Neuronal stem cell (in vitro differentiated cells): Measurements from ENCODE around the gene CCL1.

Experiments used
- DNase-seq: peaks from one replicate; pipeline ENCODE4 v3.0.0-alpha.2; 2013; ENCODE audit warnings: low spot score
- H2AFZ ChIP-seq: one replicate; pipeline ENCODE4 v1.6.1; 2013; ENCODE audit warnings: mild to moderate bottlenecking, low read length, inconsistent platforms
- H2AK5ac ChIP-seq: 2 replicates; pipeline ENCODE4 v1.6.1; 2013; ENCODE audit warnings: low read depth, mild to moderate bottlenecking, inconsistent platforms, low read length, moderate library complexity, mixed read lengths
- H2BK120ac ChIP-seq: 2 replicates; pipeline ENCODE4 v1.6.1; 2013; ENCODE audit warnings: low read depth, mild to moderate bottlenecking, inconsistent platforms, low read length, moderate library complexity, mixed read lengths
- H2BK12ac ChIP-seq: one replicate; pipeline ENCODE4 v1.6.1; 2013; ENCODE audit warnings: low read length, inconsistent platforms
- H2BK15ac ChIP-seq: 2 replicates; pipeline ENCODE4 v1.6.1; 2013; ENCODE audit warnings: mild to moderate bottlenecking, low read length, inconsistent platforms, mixed read lengths
- H2BK5ac ChIP-seq: one replicate; pipeline ENCODE4 v1.6.1; 2013; ENCODE audit warnings: inconsistent platforms, mild to moderate bottlenecking, low read length, moderate library complexity
- H3K14ac ChIP-seq: one replicate; pipeline ENCODE4 v1.6.1; 2013; ENCODE audit warnings: low read length, inconsistent platforms
- H3K18ac ChIP-seq: 2 replicates; pipeline ENCODE4 v1.6.1; 2013; ENCODE audit warnings: low read length, inconsistent platforms
- H3K23ac ChIP-seq: 2 replicates; pipeline ENCODE4 v1.6.1; 2013; ENCODE audit warnings: low read depth, mild to moderate bottlenecking, mixed read lengths, low read length, inconsistent platforms; ENCODE audit not compliant: poor library complexity
- H3K27ac ChIP-seq: replicated peaks from 3 replicates; pipeline ENCODE4 v1.5.1; 2013; ENCODE audit warnings: low read length, inconsistent platforms
- H3K27me3 ChIP-seq, 3 experiments: 2 replicates each; pipeline ENCODE4 v1.6.1; 2013; ENCODE audit warnings: low read length in 3 of 3, mild to moderate bottlenecking in 2 of 3, inconsistent platforms in 1 of 3, low read depth in 1 of 3, mixed read lengths in 1 of 3, moderate library complexity in 1 of 3; ENCODE audit not compliant: control insufficient read depth in 3 of 3, insufficient read depth in 3 of 3
- H3K36me3 ChIP-seq, 2 donors: replicated peaks in 1 of 2; 2 replicates each; pipeline ENCODE4 v1.6.1; 2013; ENCODE audit warnings: low read length in 2 of 2; ENCODE audit not compliant: control insufficient read depth in 2 of 2, insufficient read depth in 2 of 2
- H3K4ac ChIP-seq: 2 replicates; pipeline ENCODE4 v1.6.1; 2013; ENCODE audit warnings: inconsistent platforms, mild to moderate bottlenecking, low read length, moderate library complexity
- H3K4me1 ChIP-seq, 2 donors: 1 replicate in 1 of 2; 2 replicates in 1 of 2; pipeline ENCODE4 v1.6.1; 2013; ENCODE audit warnings: low read length in 2 of 2, low read depth in 1 of 2; ENCODE audit not compliant: control insufficient read depth in 2 of 2, insufficient read depth in 1 of 2
- H3K4me2 ChIP-seq: one replicate; pipeline ENCODE4 v1.6.1; 2013; ENCODE audit warnings: mild to moderate bottlenecking, low read length, inconsistent platforms; ENCODE audit not compliant: insufficient read depth, poor library complexity, severe bottlenecking
- H3K4me3 ChIP-seq, 2 donors: 2 replicates each; pipeline ENCODE4 v1.5.1; 2013; ENCODE audit warnings: low read length in 2 of 2, mild to moderate bottlenecking in 2 of 2, inconsistent platforms in 1 of 2, moderate library complexity in 1 of 2
- H3K79me1 ChIP-seq: one replicate; pipeline ENCODE4 v1.6.1; 2013; ENCODE audit warnings: low read depth, mild to moderate bottlenecking, inconsistent platforms, low read length, moderate library complexity
- H3K9ac ChIP-seq: one replicate; pipeline ENCODE4 v1.6.1; 2013; ENCODE audit warnings: mild to moderate bottlenecking, low read depth, low read length, inconsistent platforms; ENCODE audit not compliant: poor library complexity
- H3K9me3 ChIP-seq, 2 donors: replicated peaks in 1 of 2; 2 replicates each; pipeline versions ENCODE3 to v1.6.1; 2013; ENCODE audit warnings: low read length in 2 of 2, mild to moderate bottlenecking in 2 of 2, inconsistent platforms in 1 of 2, low read depth in 1 of 2, mixed read lengths in 1 of 2, moderate library complexity in 1 of 2; ENCODE audit not compliant: control insufficient read depth in 2 of 2, insufficient read depth in 1 of 2
- H4K8ac ChIP-seq: one replicate; pipeline ENCODE4 v1.6.1; 2013; ENCODE audit warnings: low read depth, mild to moderate bottlenecking, inconsistent platforms, low read length, moderate library complexity
- H4K91ac ChIP-seq: one replicate; pipeline ENCODE4 v1.6.1; 2013; ENCODE audit warnings: low read length, low read depth, mild to moderate bottlenecking, inconsistent platforms; ENCODE audit not compliant: poor library complexity
- WGBS, 2 donors: extraction: QIAGEN DNeasy Blood & Tissue Kit; methylation state at CpG; one replicate each; pipeline ENCODE4 v1.1.7; 2013; ENCODE audit warnings: missing lambda C conversion rate in 2 of 2, mixed read lengths in 1 of 2; ENCODE audit not compliant: insufficient read length in 2 of 2, insufficient replicate concordance in 1 of 2; ENCODE audit errors: extremely low coverage in 2 of 2; 5-methylcytosine and 5-hydroxymethylcytosine counted together

Gene CCL1

GRCh38 chr17:34387566-34387965 lies 24.5 kb upstream of the CCL1 start:
- H2BK15ac ChIP-seq = no peak overlapping the region
- H2BK5ac ChIP-seq = no peak overlapping the region
- no peaks in the 10 kb centered on the region for H3K27me3 ChIP-seq
- no peaks in the 10 kb centered on the region for H3K9me3 ChIP-seq
- H3K36me3 ChIP-seq = no peaks in the 10 kb centered on the region
- no peak overlapping the region for H3K9ac ChIP-seq
- no peak overlapping the region for H3K4me3 ChIP-seq
- no peaks in the 10 kb centered on the region for H3K4me1 ChIP-seq
- H4K8ac ChIP-seq = no peak overlapping the region
- H3K79me1 ChIP-seq = no peaks in the 10 kb centered on the region
- H3K4me2 ChIP-seq = no peak overlapping the region
- H2AK5ac ChIP-seq = no peak overlapping the region
- H2BK120ac ChIP-seq = no peak overlapping the region
- H3K23ac ChIP-seq = no peak overlapping the region
- H2BK12ac ChIP-seq = no peak overlapping the region
- no CpG with 5 or more reads among the region's 5 CpGs for WGBS, 2 donors
- no peak overlapping the region for H3K4ac ChIP-seq
- H3K18ac ChIP-seq = no peak overlapping the region
- H3K27ac ChIP-seq = no peak overlapping the region
- H2AFZ ChIP-seq = no peak overlapping the region
- no peak for DNase-seq
- no peak overlapping the region for H3K14ac ChIP-seq
- H4K91ac ChIP-seq = no peak overlapping the region

GRCh38 chr17:34386697-34387550 lies 23.9 kb upstream of the CCL1 start:
- Histone ChIP-seq H3K27me3 (no peaks in the 10 kb centered on the region), H4K91ac (no peak overlapping the region), H2AK5ac (no peak overlapping the region), H2BK120ac (no peak overlapping the region), H2BK5ac (no peak overlapping the region), H3K18ac (no peak overlapping the region), H3K36me3 (no peaks in the 10 kb centered on the region), H4K8ac (no peak overlapping the region), H3K23ac (no peak overlapping the region), H3K14ac (no peak overlapping the region), H3K9ac (no peak overlapping the region), H2BK12ac (no peak overlapping the region), H3K79me1 (no peaks in the 10 kb centered on the region), H3K4me3 (no peak overlapping the region), H3K4me1 (no peaks in the 10 kb centered on the region), H2AFZ (no peak overlapping the region), H3K27ac (no peak overlapping the region), H2BK15ac (no peak overlapping the region), H3K4ac (no peak overlapping the region), H3K9me3 (no peaks in the 10 kb centered on the region), H3K4me2 (no peak overlapping the region)
- no CpG with 5 or more reads among the region's 5 CpGs for WGBS, 2 donors
- no peak for DNase-seq

- Histone ChIP-seq H4K8ac (no peak overlapping the region), H2BK5ac (no peak overlapping the region), H2BK12ac (no peak overlapping the region), H3K27ac (no peak overlapping the region), H3K4ac (no peak overlapping the region), H3K4me1 (no peaks in the 10 kb centered on the region), H3K4me3 (no peak overlapping the region), H3K4me2 (no peak overlapping the region), H3K79me1 (no peaks in the 10 kb centered on the region), H3K27me3 (no peaks in the 10 kb centered on the region), H3K14ac (no peak overlapping the region), H4K91ac (no peak overlapping the region), H2BK120ac (no peak overlapping the region), H2AK5ac (no peak overlapping the region), H3K9ac (no peak overlapping the region), H2AFZ (no peak overlapping the region), H3K36me3 (no peaks in the 10 kb centered on the region), H3K18ac (no peak overlapping the region), H3K9me3 (no peaks in the 10 kb centered on the region), H3K23ac (no peak overlapping the region), H2BK15ac (no peak overlapping the region)
- DNase-seq = no peak
- WGBS, 2 donors = no CpG with 5 or more reads among the region's 5 CpGs
Measured at GRCh38 chr17:34386343-34386696, 23.3 kb upstream of the CCL1 start.

- H2BK120ac ChIP-seq = no peak overlapping the region
- no peaks in the 10 kb centered on the region for H3K4me1 ChIP-seq
- H2BK12ac ChIP-seq = no peak overlapping the region
- H2AFZ ChIP-seq = no peak overlapping the region
- H3K27ac ChIP-seq = no peak overlapping the region
- no peak overlapping the region for H2AK5ac ChIP-seq
- no peak for DNase-seq
- H3K27me3 ChIP-seq = no peaks in the 10 kb centered on the region
- no peak overlapping the region for H3K4me3 ChIP-seq
- H3K4me2 ChIP-seq = no peak overlapping the region
- no peak overlapping the region for H4K91ac ChIP-seq
- H3K79me1 ChIP-seq = no peaks in the 10 kb centered on the region
- no peak overlapping the region for H2BK15ac ChIP-seq
- no peaks in the 10 kb centered on the region for H3K9me3 ChIP-seq
- no CpG with 5 or more reads among the region's 9 CpGs for WGBS, 2 donors
- no peak overlapping the region for H3K4ac ChIP-seq
- no peak overlapping the region for H3K18ac ChIP-seq
- no peak overlapping the region for H2BK5ac ChIP-seq
- H3K36me3 ChIP-seq = no peaks in the 10 kb centered on the region
- H3K9ac ChIP-seq = no peak overlapping the region
- H3K23ac ChIP-seq = no peak overlapping the region
- no peak overlapping the region for H4K8ac ChIP-seq
- no peak overlapping the region for H3K14ac ChIP-seq
Measured at GRCh38 chr17:34384822-34385605, 22.0 kb upstream of the CCL1 start.
